ENCODE measurements around the gene IRF6. TPM values are rescaled to one million over a fixed set of nuclear protein-coding genes. Genes with fewer than 3 reads are reported as not detected.
A peak's percentile ranks its signal among the peaks of the same experiment; 100 is the strongest.

IRF6 gene
- total RNA-seq, 1 donor from 2014 or later, result 39.9 TPM

DNA sequence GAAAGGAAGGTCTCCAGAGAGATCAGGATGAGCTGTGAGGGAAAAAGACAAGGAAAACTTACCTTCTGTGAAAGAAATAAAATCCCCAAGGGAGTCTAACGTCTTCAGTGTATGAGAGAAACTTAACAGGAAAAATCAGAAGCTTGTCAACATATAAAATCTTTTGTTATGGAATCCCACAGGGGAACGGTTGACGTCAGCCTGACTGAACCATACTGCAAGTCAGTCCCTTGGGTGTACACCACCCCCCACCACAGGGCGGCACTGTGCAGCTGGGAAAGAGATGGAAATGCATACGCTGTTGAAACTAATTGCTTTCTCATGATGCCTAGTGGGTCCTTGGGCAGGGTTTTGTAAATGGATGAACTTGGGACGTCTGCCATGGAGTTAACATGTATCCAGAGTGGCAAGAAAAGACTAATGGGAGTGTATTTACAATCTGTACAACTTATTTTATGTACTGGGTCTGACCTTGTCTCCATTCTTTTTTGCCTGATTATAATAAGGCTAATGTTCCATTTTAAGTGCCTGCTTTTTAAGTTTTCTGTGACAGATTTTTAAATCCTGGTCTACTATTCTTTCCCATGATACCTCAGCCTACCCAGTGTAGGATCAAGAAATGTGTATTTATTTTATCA is 44.5 kb upstream of the IRF6 start:
- TF ChIP-seq, protein P1, sequence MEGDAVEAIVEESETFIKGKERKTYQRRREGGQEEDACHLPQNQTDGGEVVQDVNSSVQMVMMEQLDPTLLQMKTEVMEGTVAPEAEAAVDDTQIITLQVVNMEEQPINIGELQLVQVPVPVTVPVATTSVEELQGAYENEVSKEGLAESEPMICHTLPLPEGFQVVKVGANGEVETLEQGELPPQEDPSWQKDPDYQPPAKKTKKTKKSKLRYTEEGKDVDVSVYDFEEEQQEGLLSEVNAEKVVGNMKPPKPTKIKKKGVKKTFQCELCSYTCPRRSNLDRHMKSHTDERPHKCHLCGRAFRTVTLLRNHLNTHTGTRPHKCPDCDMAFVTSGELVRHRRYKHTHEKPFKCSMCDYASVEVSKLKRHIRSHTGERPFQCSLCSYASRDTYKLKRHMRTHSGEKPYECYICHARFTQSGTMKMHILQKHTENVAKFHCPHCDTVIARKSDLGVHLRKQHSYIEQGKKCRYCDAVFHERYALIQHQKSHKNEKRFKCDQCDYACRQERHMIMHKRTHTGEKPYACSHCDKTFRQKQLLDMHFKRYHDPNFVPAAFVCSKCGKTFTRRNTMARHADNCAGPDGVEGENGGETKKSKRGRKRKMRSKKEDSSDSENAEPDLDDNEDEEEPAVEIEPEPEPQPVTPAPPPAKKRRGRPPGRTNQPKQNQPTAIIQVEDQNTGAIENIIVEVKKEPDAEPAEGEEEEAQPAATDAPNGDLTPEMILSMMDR (IDR thresholded peaks at IDR 0.05; ENCODE audit: unreplicated experiment), result peak; percentile 42
- no peak overlapping the region for H3K4me3 Mint-ChIP-seq
- DNase-seq (ENCODE audit: low spot score in 2 of 2, unreplicated experiment in 2 of 2), result peak in 1 of 2 experiments; percentile 49
- H3K4me1 Mint-ChIP-seq, result no peaks in the 10 kb centered on the region
- no peak overlapping the region for H3K27ac Mint-ChIP-seq
- no peaks in the 10 kb centered on the region for H3K27me3 Mint-ChIP-seq (ENCODE audit: low read depth)
- peaks cover 19% of the 10 kb centered on the region for H3K36me3 Mint-ChIP-seq
- no peaks in the 10 kb centered on the region for H3K9me3 Mint-ChIP-seq

DNA sequence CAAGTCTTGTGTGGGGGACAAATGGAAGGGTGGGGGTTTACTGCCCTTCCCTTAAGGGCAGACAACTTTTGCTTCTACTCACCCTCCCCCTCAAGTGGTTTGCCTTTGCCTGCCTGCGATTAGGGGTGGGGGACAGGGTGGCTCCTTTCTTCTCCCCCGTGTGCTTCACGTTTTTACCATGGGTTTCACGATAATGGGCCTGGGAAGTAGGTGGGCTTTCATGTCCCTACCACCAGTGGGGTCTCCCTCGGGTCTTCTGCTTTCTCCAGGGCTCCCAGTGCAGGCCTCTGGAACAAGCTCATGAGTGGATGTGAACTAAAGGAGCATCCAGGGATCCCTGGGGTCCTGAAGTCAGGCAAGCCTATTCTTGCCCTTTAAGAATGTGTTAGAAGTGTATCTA is 43.4 kb upstream of the IRF6 start:
- Mint-ChIP-seq H3K4me1 (no peaks in the 10 kb centered on the region), H3K27ac (no peak overlapping the region)

DNA sequence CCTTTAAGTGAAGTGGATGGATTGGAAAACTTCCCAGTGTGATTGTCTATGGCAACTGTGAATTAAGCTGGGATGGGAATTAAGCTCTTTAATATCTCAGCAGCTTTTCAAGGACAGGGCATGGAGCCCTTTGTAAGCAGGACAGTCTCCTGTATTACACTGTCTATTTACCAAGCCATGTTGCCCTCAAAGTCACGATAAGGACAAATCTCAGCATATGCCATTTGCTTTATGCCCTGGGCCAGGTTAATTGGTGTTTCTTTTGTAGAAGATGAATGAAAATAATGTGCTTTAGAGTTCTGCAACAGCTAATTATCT is 39.4 kb upstream of the IRF6 start:
- DNase-seq (ENCODE audit: low spot score in 2 of 2, unreplicated experiment in 2 of 2), result no peak
- TF ChIP-seq, protein P1 (IDR thresholded peaks at IDR 0.05; ENCODE audit: unreplicated experiment), result no peak
- peaks cover 36% of the 10 kb centered on the region for H3K36me3 Mint-ChIP-seq
- no peak overlapping the region for H3K27ac Mint-ChIP-seq
- H3K4me1 Mint-ChIP-seq, result no peaks in the 10 kb centered on the region
- H3K27me3 Mint-ChIP-seq (ENCODE audit: low read depth), result no peaks in the 10 kb centered on the region
- no peaks in the 10 kb centered on the region for H3K9me3 Mint-ChIP-seq
- H3K4me3 Mint-ChIP-seq, result no peak overlapping the region

More for the DNA sequence above, 43.4 kb upstream of the IRF6 start:
- H3K9me3 Mint-ChIP-seq, result no peaks in the 10 kb centered on the region
- H3K36me3 Mint-ChIP-seq, result peaks cover 20% of the 10 kb centered on the region
- TF ChIP-seq, protein P1 (IDR thresholded peaks at IDR 0.05; ENCODE audit: unreplicated experiment), result no peak
- DNase-seq (ENCODE audit: low spot score in 2 of 2, unreplicated experiment in 2 of 2), result no peak
- H3K4me3 Mint-ChIP-seq, result no peak overlapping the region
- no peaks in the 10 kb centered on the region for H3K27me3 Mint-ChIP-seq (ENCODE audit: low read depth)

DNA sequence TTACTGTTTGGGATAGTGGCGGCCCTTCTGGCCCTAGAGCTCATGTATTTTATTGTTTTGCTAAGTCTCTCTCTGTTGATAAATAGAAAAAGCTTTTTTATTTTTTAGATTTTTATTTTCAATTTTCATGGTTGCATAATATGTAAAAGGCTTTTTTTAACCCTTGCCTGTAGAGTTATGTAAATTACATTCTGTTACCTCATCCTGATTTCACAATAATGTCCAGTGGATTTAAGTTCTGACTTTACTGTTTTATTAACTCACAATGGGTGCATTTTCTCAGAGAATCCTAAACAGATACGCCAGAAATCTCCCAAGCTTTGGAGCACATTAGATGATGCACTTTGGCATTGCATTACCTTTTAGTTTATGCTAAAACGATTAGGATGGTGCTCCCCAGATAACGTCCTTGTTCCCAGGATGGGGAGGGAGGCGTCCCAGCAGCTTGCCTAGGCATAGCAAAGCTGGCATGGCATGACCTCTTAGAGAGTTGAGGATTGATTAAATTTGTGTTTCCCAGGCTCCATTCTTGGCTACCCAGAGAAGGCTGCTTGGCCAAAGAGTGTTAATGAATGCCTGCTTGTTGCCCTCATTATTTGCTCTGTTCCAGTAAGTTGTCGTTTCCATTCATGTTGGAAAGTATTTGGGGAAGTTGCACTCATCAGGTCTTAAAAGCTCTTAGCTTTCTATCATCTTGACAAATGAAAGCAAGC is 38.9 kb upstream of the IRF6 start:
- Mint-ChIP-seq H3K27ac (no peak overlapping the region), H3K4me1 (no peaks in the 10 kb centered on the region), H3K36me3 (peaks cover 38% of the 10 kb centered on the region), H3K27me3 (ENCODE audit: low read depth) (no peaks in the 10 kb centered on the region), H3K4me3 (no peak overlapping the region), H3K9me3 (no peaks in the 10 kb centered on the region)
- TF ChIP-seq, protein P1 (IDR thresholded peaks at IDR 0.05; ENCODE audit: unreplicated experiment), result no peak
- no peak for DNase-seq (ENCODE audit: low spot score in 2 of 2, unreplicated experiment in 2 of 2)

DNA sequence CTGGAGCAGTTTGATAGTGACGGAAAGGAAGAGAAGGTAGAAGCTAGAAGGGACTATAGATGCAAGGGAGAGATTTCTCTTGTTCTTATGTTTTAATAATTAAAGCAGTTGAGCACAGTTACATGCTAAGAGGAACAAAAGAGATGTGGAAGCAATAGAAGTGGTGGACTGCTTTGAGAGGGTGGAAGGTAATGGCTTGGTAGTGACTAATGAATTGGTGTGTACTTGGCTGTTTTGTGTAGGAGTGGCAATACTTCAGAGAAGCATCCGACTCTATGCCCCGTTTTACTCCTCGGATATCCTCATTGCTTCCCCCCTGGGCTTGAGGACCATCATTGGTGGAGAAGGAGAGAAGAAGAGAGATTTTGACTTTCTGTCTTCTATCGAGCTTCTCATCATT is 34.7 kb upstream of the IRF6 start:
- Mint-ChIP-seq H3K4me1 (no peaks in the 10 kb centered on the region), H3K27ac (no peak overlapping the region), H3K36me3 (peaks cover 47% of the 10 kb centered on the region), H3K4me3 (no peak overlapping the region), H3K27me3 (ENCODE audit: low read depth) (no peaks in the 10 kb centered on the region), H3K9me3 (no peaks in the 10 kb centered on the region)
- no peak for DNase-seq (ENCODE audit: low spot score in 2 of 2, unreplicated experiment in 2 of 2)
- TF ChIP-seq, protein P1 (IDR thresholded peaks at IDR 0.05; ENCODE audit: unreplicated experiment), result no peak

Measured in mesothelial cell of epicardium (in vitro differentiated cells).